Esophagus mucosa (tissue), 1 donor: ENCODE measurements around the gene NTM. TPM values are rescaled to one million over a fixed set of nuclear protein-coding genes. Genes with fewer than 3 reads are reported as not detected.
"Not testable (repeated sequence)": the region's sequence is repeated elsewhere in the genome, so short reads cannot be mapped to it uniquely, and the experiment has no call there.

Source experiments
- ATAC-seq: fragments of 200-7000 bp; cut with Tn5 transposase; one replicate; pipeline ENCODE4 v1.9.1; 2020
- total RNA-seq: library from RNA; stranded (reverse); gene quantifications from one replicate; pipeline ENCODE4 v1.2.4, GENCODE V29; 2023
- donor health status: DM: yes; HTN: yes; CAD: no.

NTM gene
- total RNA-seq, 1 donor from 2014 or later, result 0.92 TPM

GRCh38 chr11:131422496-131422895 is 52.1 kb downstream of the NTM start:
- peak; percentile 52 for ATAC-seq

GRCh38 chr11:131423688-131424087 is 53.3 kb downstream of the NTM start:
- peak; percentile 97 for ATAC-seq

GRCh38 chr11:131424257-131424876 is 54.0 kb downstream of the NTM start:
- ATAC-seq, result not testable (repeated sequence)

- ATAC-seq, result no peak
Observed at GRCh38 chr11:131425285-131425684, 54.9 kb downstream of the NTM start.

GRCh38 chr11:131428853-131429252 is 58.4 kb downstream of the NTM start:
- peak; percentile 78 for ATAC-seq

- peak; percentile 28 for ATAC-seq
Observed at GRCh38 chr11:131430473-131431208, 60.2 kb downstream of the NTM start.

GRCh38 chr11:131441051-131441810 is 70.8 kb downstream of the NTM start:
- no peak for ATAC-seq

- no peak for ATAC-seq
Observed at GRCh38 chr11:131446590-131447275, 76.3 kb downstream of the NTM start.

GRCh38 chr11:131447277-131447815 is 76.9 kb downstream of the NTM start:
- ATAC-seq, result no peak

GRCh38 chr11:131447898-131448297 is 77.5 kb downstream of the NTM start:
- ATAC-seq, result no peak

GRCh38 chr11:131449036-131450019 is 78.9 kb downstream of the NTM start:
- ATAC-seq, result no peak

GRCh38 chr11:131454490-131454889 is 84.1 kb downstream of the NTM start:
- no peak for ATAC-seq

- ATAC-seq, result no peak
Observed at GRCh38 chr11:131454989-131455388, 84.6 kb downstream of the NTM start.

- no peak for ATAC-seq
Observed at GRCh38 chr11:131455843-131456704, 85.7 kb downstream of the NTM start.

- no peak for ATAC-seq
Observed at GRCh38 chr11:131457163-131457562, 86.7 kb downstream of the NTM start.

GRCh38 chr11:131458421-131458820 is 88.0 kb downstream of the NTM start:
- ATAC-seq, result no peak

GRCh38 chr11:131460931-131461330 is 90.5 kb downstream of the NTM start:
- ATAC-seq, result no peak

- ATAC-seq, result no peak
Observed at GRCh38 chr11:131462622-131463021, 92.2 kb downstream of the NTM start.

GRCh38 chr11:131463162-131463561 is 92.7 kb downstream of the NTM start:
- ATAC-seq, result no peak
